ENCODE measurements around the gene SLC5A11. TPM values are rescaled to one million over a fixed set of nuclear protein-coding genes. Genes with fewer than 3 reads are reported as not detected.
"Not testable (repeated sequence)": the region's sequence is repeated elsewhere in the genome, so short reads cannot be mapped to it uniquely, and the experiment has no call there.

Gene SLC5A11
- total RNA-seq, 3 donors from 2014 or later (not counting 1 experiment from before 2014, with no cell fraction given): 0.20 to 0.40 TPM; not detected in 1

- Mint-ChIP-seq H3K4me3 (no peak overlapping the region), H3K4me1 (no peaks in the 10 kb centered on the region), H3K27me3 (ENCODE audit: low read depth in 2 of 2) (peaks cover 6 to 12% of the 10 kb centered on the region in 2 donors), H3K9me3 (no peaks in the 10 kb centered on the region), H3K27ac (no peak overlapping the region), H3K36me3 (no peaks in the 10 kb centered on the region)
- no peaks in the 10 kb centered on the region for H3K27me3 ChIP-seq (ENCODE audit: control insufficient read depth, insufficient read depth, low read length)
- no peak for TF ChIP-seq CTCF (IDR thresholded peaks at IDR 0.05)
- H3K4me1 ChIP-seq (ENCODE audit: control insufficient read depth, insufficient read depth, low read length): no peaks in the 10 kb centered on the region
- WGBS (ENCODE audit: insufficient coverage): 79% methylated on average over 4 of the region's 5 CpGs
- no peak overlapping the region for H3K4me3 ChIP-seq (ENCODE audit: low read length)
- ATAC-seq: no peak
- H3K36me3 ChIP-seq (ENCODE audit: control insufficient read depth, insufficient read depth, low read length): no peaks in the 10 kb centered on the region
- DNase-seq: no peak
- intact Hi-C loops (cut with micrococcal nuclease): loop anchor here (5.0 kb wide), 1 partner anchor 252 kb away; no protein-coding TSS in a partner anchor
- H3K9me3 ChIP-seq (ENCODE audit: control insufficient read depth, insufficient read depth, low read length): no peaks in the 10 kb centered on the region
- no peak overlapping the region for H3K27ac ChIP-seq (ENCODE audit: low read length)
These were observed 9.9 kb downstream of the SLC5A11 start for GRCh38 chr16:24855678-24856077.

- not testable (repeated sequence) for H3K9me3 Mint-ChIP-seq; H3K27ac Mint-ChIP-seq; H3K4me1 Mint-ChIP-seq; H3K4me3 ChIP-seq (ENCODE audit: low read length); H3K27me3 ChIP-seq (ENCODE audit: control insufficient read depth, insufficient read depth, low read length); H3K27ac ChIP-seq (ENCODE audit: low read length); DNase-seq; H3K4me3 Mint-ChIP-seq; H3K4me1 ChIP-seq (ENCODE audit: control insufficient read depth, insufficient read depth, low read length); H3K9me3 ChIP-seq (ENCODE audit: control insufficient read depth, insufficient read depth, low read length); ATAC-seq; H3K36me3 Mint-ChIP-seq; H3K36me3 ChIP-seq (ENCODE audit: control insufficient read depth, insufficient read depth, low read length)
- WGBS (ENCODE audit: insufficient coverage): 90% methylated on average over 8 of the region's 8 CpGs
- H3K27me3 Mint-ChIP-seq (ENCODE audit: low read depth in 2 of 2): peaks cover 6 to 12% of the 10 kb centered on the region in 2 donors
- intact Hi-C loops (cut with micrococcal nuclease): loop anchor here (5.0 kb wide), 1 partner anchor 250 kb away; no protein-coding TSS in a partner anchor
These were observed 11.1 kb downstream of the SLC5A11 start for GRCh38 chr16:24856871-24857270.

GRCh38 chr16:24858219-24859041 is 12.7 kb downstream of the SLC5A11 start:
- H3K4me1 ChIP-seq (ENCODE audit: control insufficient read depth, insufficient read depth, low read length): no peaks in the 10 kb centered on the region
- no peak overlapping the region for H3K27ac ChIP-seq (ENCODE audit: low read length)
- WGBS (ENCODE audit: insufficient coverage): 19% methylated on average over 8 of the region's 9 CpGs
- ATAC-seq: peak in 2 of 3 donors; percentile 41 to 56
- peak; percentile 27 to 63 for DNase-seq
- intact Hi-C loops (cut with micrococcal nuclease): loop anchor here (5.0 kb wide), 1 partner anchor 249 kb away; no protein-coding TSS in a partner anchor
- Mint-ChIP-seq H3K36me3 (no peaks in the 10 kb centered on the region), H3K9me3 (no peaks in the 10 kb centered on the region), H3K27ac (no peak overlapping the region), H3K27me3 (ENCODE audit: low read depth in 2 of 2) (peaks cover 6 to 12% of the 10 kb centered on the region in 2 donors), H3K4me1 (no peaks in the 10 kb centered on the region), H3K4me3 (no peak overlapping the region)
- H3K4me3 ChIP-seq (ENCODE audit: low read length): no peak overlapping the region
- H3K9me3 ChIP-seq (ENCODE audit: control insufficient read depth, insufficient read depth, low read length): no peaks in the 10 kb centered on the region
- no peaks in the 10 kb centered on the region for H3K36me3 ChIP-seq (ENCODE audit: control insufficient read depth, insufficient read depth, low read length)
- no peaks in the 10 kb centered on the region for H3K27me3 ChIP-seq (ENCODE audit: control insufficient read depth, insufficient read depth, low read length)
- TF ChIP-seq CTCF (IDR thresholded peaks at IDR 0.05): no peak

- Mint-ChIP-seq H3K4me3 (no peak overlapping the region), H3K36me3 (peaks cover 8% of the 10 kb centered on the region), H3K27me3 (ENCODE audit: low read depth in 2 of 2) (peaks cover 10 to 18% of the 10 kb centered on the region in 2 donors), H3K27ac (no peak overlapping the region), H3K9me3 (peaks cover 2 to 10% of the 10 kb centered on the region in 2 donors), H3K4me1 (no peaks in the 10 kb centered on the region)
- Histone ChIP-seq H3K4me1 (ENCODE audit: control insufficient read depth, insufficient read depth, low read length) (no peaks in the 10 kb centered on the region), H3K27ac (ENCODE audit: low read length) (no peak overlapping the region), H3K27me3 (ENCODE audit: control insufficient read depth, insufficient read depth, low read length) (no peaks in the 10 kb centered on the region), H3K9me3 (ENCODE audit: control insufficient read depth, insufficient read depth, low read length) (no peaks in the 10 kb centered on the region), H3K4me3 (ENCODE audit: low read length) (no peak overlapping the region), H3K36me3 (ENCODE audit: control insufficient read depth, insufficient read depth, low read length) (no peaks in the 10 kb centered on the region)
- intact Hi-C loops (cut with micrococcal nuclease): no loop called here
- no peak for DNase-seq
- WGBS (ENCODE audit: insufficient coverage): 89% methylated on average over 1 of the region's 1 CpG
- ATAC-seq: no peak
- TF ChIP-seq CTCF (IDR thresholded peaks at IDR 0.05): no peak
These were observed 15.7 kb downstream of the SLC5A11 start for GRCh38 chr16:24861461-24861860.

Data from natural killer cell (primary cell).